ENCODE measurements around the gene NOVA2.

- TF ChIP-seq SPI1 (IDR thresholded peaks at IDR 0.05; ENCODE audit: low read depth, low read length) (no peak), POLR2AphosphoS5 (IDR thresholded peaks at IDR 0.05; ENCODE audit: low read depth, low read length) (no peak), TAF1 (IDR thresholded peaks at IDR 0.05; ENCODE audit: low read depth, low read length) (no peak)
Measured at GRCh38 chr19:46020819-46021125, 47.1 kb upstream of the NOVA2 start.
